Measurements from ENCODE around the gene RAMP1.

RAMP1 gene

DNA sequence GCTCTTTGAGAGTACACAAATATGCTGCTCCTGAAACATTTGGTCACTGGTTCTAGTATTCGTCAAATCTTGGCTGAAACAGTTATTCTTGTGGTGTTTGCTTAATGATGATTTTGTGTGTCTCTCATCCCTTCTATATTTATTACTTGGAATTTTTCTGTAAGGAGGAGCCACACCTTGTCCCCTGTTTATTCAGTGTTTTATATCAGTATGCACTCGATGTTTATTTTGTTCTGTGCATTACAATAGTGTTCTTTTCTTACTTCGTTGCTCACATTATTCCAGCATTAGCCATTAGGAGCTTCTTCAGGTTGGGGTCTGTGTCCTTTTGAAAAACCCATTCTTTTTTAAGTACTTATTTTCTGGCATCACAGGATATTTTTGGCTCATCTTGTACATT, 5.1 kb upstream of the RAMP1 start:
- no peak overlapping the region for H3K4me3 ChIP-seq (ENCODE audit: low read depth, low read length)
- DNase-seq (ENCODE audit: low read depth), result no peak
- no peak for TF ChIP-seq CTCF (IDR thresholded peaks at IDR 0.05; ENCODE audit: low read depth, low read length, missing control alignments)
- in situ Hi-C loops (cut with HindIII; ENCODE audit: low sequenced_read_pairs), result no loop called here

- TF ChIP-seq CTCF (IDR thresholded peaks at IDR 0.05; ENCODE audit: low read depth, low read length, missing control alignments), result no peak
- no peak for DNase-seq (ENCODE audit: low read depth)
- no peak overlapping the region for H3K4me3 ChIP-seq (ENCODE audit: low read depth, low read length)
- in situ Hi-C loops (cut with HindIII; ENCODE audit: low sequenced_read_pairs), result no loop called here
Observed at GRCh38 chr2:237857791-237858190, 1.6 kb upstream of the RAMP1 start.

DNA sequence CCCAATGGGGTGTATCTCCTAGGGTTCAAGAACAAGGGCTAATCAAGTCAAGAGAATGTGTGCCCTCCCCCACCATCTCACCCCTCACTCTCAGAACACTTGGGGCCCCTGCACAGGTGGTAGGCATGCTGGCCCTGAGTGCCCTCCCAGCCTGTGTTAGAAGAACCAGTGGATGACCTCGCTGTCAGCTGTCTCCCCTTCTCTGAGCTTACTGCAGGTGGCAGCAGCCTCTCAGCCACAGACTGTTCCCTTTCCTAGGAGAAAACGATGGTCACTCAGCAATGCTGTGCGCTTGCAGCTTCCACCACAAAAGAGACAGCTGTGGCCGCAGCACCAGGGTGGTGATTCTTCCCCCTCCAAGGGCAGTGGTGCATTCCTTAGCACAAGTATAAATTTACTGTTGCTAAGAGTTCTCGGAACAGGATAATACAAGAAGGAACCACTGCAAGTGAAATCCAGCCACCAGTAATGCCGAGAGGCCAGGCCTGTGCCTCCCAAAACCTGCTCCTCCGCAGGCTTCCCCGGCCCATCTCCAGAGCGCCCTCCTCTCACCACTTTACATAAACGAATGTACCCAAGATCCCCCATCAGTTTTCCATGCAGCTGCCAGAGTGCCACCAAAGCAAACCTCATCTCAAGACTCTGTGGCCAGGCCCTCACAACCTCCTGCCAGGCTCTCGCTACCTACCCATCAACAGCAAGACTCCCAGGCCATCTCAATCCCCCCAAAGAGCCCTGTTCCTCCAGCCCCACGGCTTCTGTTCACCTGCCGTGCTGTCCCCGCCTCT, 935 bp upstream of the RAMP1 start:
- no peak overlapping the region for H3K4me3 ChIP-seq (ENCODE audit: low read depth, low read length)
- peak; percentile 93 for TF ChIP-seq CTCF (IDR thresholded peaks at IDR 0.05; ENCODE audit: low read depth, low read length, missing control alignments)
- in situ Hi-C loops (cut with HindIII; ENCODE audit: low sequenced_read_pairs), result no loop called here
- DNase-seq (ENCODE audit: low read depth), result peak; percentile 79

DNA sequence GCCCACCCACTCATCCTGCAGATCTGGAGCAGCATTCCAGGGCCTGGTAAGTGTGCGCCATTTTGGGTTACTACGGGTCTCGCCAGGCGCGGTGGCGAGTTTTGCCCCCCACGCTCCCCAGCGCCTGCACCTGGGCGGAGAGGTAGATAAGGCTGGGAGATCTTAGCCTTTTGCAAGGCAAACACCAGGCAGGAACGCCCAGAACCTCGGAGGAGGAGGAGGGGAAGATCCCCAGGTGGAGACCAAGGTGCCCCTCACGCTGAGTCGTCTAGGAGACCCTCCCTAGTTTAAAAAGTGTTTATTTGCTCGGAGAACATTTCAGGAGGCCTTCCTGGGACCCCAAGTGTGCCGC, 365 bp upstream of the RAMP1 start:
- DNase-seq (ENCODE audit: low read depth), result no peak
- in situ Hi-C loops (cut with HindIII; ENCODE audit: low sequenced_read_pairs), result no loop called here
- H3K4me3 ChIP-seq (ENCODE audit: low read depth, low read length), result peak overlapping the region; percentile 37
- TF ChIP-seq CTCF (IDR thresholded peaks at IDR 0.05; ENCODE audit: low read depth, low read length, missing control alignments), result no peak

GRCh38 chr2:237860273-237860935, 981 bp downstream of the RAMP1 start:
- DNase-seq (ENCODE audit: low read depth), result no peak
- in situ Hi-C loops (cut with HindIII; ENCODE audit: low sequenced_read_pairs), result no loop called here
- TF ChIP-seq CTCF (IDR thresholded peaks at IDR 0.05; ENCODE audit: low read depth, low read length, missing control alignments), result no peak
- H3K4me3 ChIP-seq (ENCODE audit: low read depth, low read length), result peak overlapping the region; percentile 37

GRCh38 chr2:237861875-237862527, 2.6 kb downstream of the RAMP1 start:
- H3K4me3 ChIP-seq (ENCODE audit: low read depth, low read length), result no peak overlapping the region
- in situ Hi-C loops (cut with HindIII; ENCODE audit: low sequenced_read_pairs), result no loop called here
- TF ChIP-seq CTCF (IDR thresholded peaks at IDR 0.05; ENCODE audit: low read depth, low read length, missing control alignments), result no peak
- DNase-seq (ENCODE audit: low read depth), result no peak

Measured in astrocyte of the cerebellum (primary cell).